Right lung (tissue), 5 donors: ENCODE data around the gene PHLPP1. TPM values are rescaled to one million over a fixed set of nuclear protein-coding genes. Genes with fewer than 3 reads are reported as not detected.

ENCODE experiments used
- DNase-seq, 2 donors: peaks; one replicate each; pipeline ENCODE4 v3.0.0-alpha.2; 2013
- polyA plus RNA-seq, 5 donors: library from polyadenylated mRNA; unstranded; fragments of 120-200 nt; gene quantifications; one replicate each; pipeline versions ENCODE4 v1.2.1 to v1.2.3, GENCODE V29; 2013; ENCODE audit warnings: inconsistent platforms in 1 of 5, low replicate concordance in 1 of 5; ENCODE audit not compliant: insufficient read length in 5 of 5, insufficient read depth in 1 of 5

PHLPP1 gene
- polyA plus RNA-seq, 5 donors: 6.5 to 10.0 (median 9.1) TPM

GRCh38 chr18:62938487-62938886, 223.1 kb downstream of the PHLPP1 start:
- no peak for DNase-seq

GRCh38 chr18:62939433-62939832, 224.1 kb downstream of the PHLPP1 start:
- DNase-seq: no peak

- DNase-seq: no peak
Measured at GRCh38 chr18:62939926-62940325, 224.6 kb downstream of the PHLPP1 start.

GRCh38 chr18:62942578-62942977, 227.2 kb downstream of the PHLPP1 start:
- DNase-seq: no peak

- no peak for DNase-seq
Measured at GRCh38 chr18:62944454-62944853, 229.1 kb downstream of the PHLPP1 start.

GRCh38 chr18:62948788-62949187, 233.4 kb downstream of the PHLPP1 start:
- no peak for DNase-seq

- DNase-seq: no peak
Measured at GRCh38 chr18:62950246-62950645, 234.9 kb downstream of the PHLPP1 start.

GRCh38 chr18:62952807-62953206, 237.5 kb downstream of the PHLPP1 start:
- DNase-seq: no peak

- DNase-seq: no peak
Measured at GRCh38 chr18:62953663-62954062, 238.3 kb downstream of the PHLPP1 start.

- no peak for DNase-seq
Measured at GRCh38 chr18:62954366-62954765, 239.0 kb downstream of the PHLPP1 start.

GRCh38 chr18:62957885-62958472, 242.6 kb downstream of the PHLPP1 start:
- DNase-seq: no peak

GRCh38 chr18:62959481-62959880, 244.1 kb downstream of the PHLPP1 start:
- DNase-seq: no peak

GRCh38 chr18:62963507-62963906, 248.2 kb downstream of the PHLPP1 start:
- no peak for DNase-seq

- DNase-seq: no peak
Measured at GRCh38 chr18:62964432-62964831, 249.1 kb downstream of the PHLPP1 start.

GRCh38 chr18:62967089-62967488, 251.7 kb downstream of the PHLPP1 start:
- DNase-seq: no peak

- no peak for DNase-seq
Measured at GRCh38 chr18:62973689-62974088, 258.3 kb downstream of the PHLPP1 start.

- DNase-seq: no peak
Measured at GRCh38 chr18:62974388-62974787, 259.0 kb downstream of the PHLPP1 start.

- DNase-seq: no peak
Measured at GRCh38 chr18:62974928-62975675, 259.8 kb downstream of the PHLPP1 start.

- no peak for DNase-seq
Measured at GRCh38 chr18:62975785-62976184, 260.4 kb downstream of the PHLPP1 start.

- DNase-seq: no peak
Measured at GRCh38 chr18:62976227-62976626, 260.9 kb downstream of the PHLPP1 start.

- DNase-seq: no peak
Measured at GRCh38 chr18:62977512-62977911, 262.2 kb downstream of the PHLPP1 start.

- no peak for DNase-seq
Measured at GRCh38 chr18:62978251-62979049, 263.1 kb downstream of the PHLPP1 start.

GRCh38 chr18:62979176-62979575, 263.8 kb downstream of the PHLPP1 start:
- DNase-seq: peak; percentile 59 to 70
